ENCODE data around the gene NR1I3.
"Not testable (repeated sequence)": the region's sequence is repeated elsewhere in the genome, so short reads cannot be mapped to it uniquely, and the experiment has no call there.

Gene NR1I3

GRCh38 chr1:161250100-161250499 lies 12.1 kb upstream of the NR1I3 start:
- DNase-seq, result not testable (repeated sequence)

GRCh38 chr1:161244888-161245287 lies 6.9 kb upstream of the NR1I3 start:
- DNase-seq, result no peak

GRCh38 chr1:161242313-161242712 lies 4.3 kb upstream of the NR1I3 start:
- DNase-seq, result no peak

- no peak for DNase-seq
These were observed 3.7 kb upstream of the NR1I3 start for GRCh38 chr1:161241682-161242081.

- DNase-seq, result no peak
These were observed 1.8 kb downstream of the NR1I3 start for GRCh38 chr1:161235957-161236775.

- DNase-seq, result no peak
These were observed 4.9 kb downstream of the NR1I3 start for GRCh38 chr1:161233102-161233501.

GRCh38 chr1:161230762-161231161 lies 7.2 kb downstream of the NR1I3 start:
- DNase-seq, result no peak

- no peak for DNase-seq
These were observed 8.1 kb downstream of the NR1I3 start for GRCh38 chr1:161229896-161230295.

GRCh38 chr1:161228032-161228431 lies 10.0 kb downstream of the NR1I3 start:
- DNase-seq, result no peak

- peak; percentile 91 to 92 for DNase-seq
These were observed 10.7 kb downstream of the NR1I3 start for GRCh38 chr1:161227196-161227871.

GRCh38 chr1:161226759-161227158 lies 11.2 kb downstream of the NR1I3 start:
- DNase-seq, result no peak

GRCh38 chr1:161226320-161226711 lies 11.7 kb downstream of the NR1I3 start:
- DNase-seq, result no peak

- peak; percentile 86 to 89 for DNase-seq
These were observed 12.3 kb downstream of the NR1I3 start, which contains the start of gene TOMM40L for GRCh38 chr1:161225534-161226319. Gene TOMM40L (plus strand): TSS chr1:161226060. CDS start chr1:161226490, 430 bp downstream.

- DNase-seq, result no peak
These were observed 12.8 kb downstream of the NR1I3 start for GRCh38 chr1:161225178-161225533.

- not testable (repeated sequence) for DNase-seq
These were observed 13.3 kb downstream of the NR1I3 start for GRCh38 chr1:161224695-161225087.

- DNase-seq, result no peak
These were observed 14.0 kb downstream of the NR1I3 start for GRCh38 chr1:161223805-161224694.

- DNase-seq, result no peak
These were observed 15.6 kb downstream of the NR1I3 start for GRCh38 chr1:161222175-161223019.

- DNase-seq, result no peak
These were observed 18.0 kb downstream of the NR1I3 start for GRCh38 chr1:161220002-161220401.

- DNase-seq, result no peak
These were observed 18.7 kb downstream of the NR1I3 start for GRCh38 chr1:161219078-161219892.

- DNase-seq, result no peak
These were observed 19.5 kb downstream of the NR1I3 start for GRCh38 chr1:161218301-161219077.

Measured in activated CD4-positive, alpha-beta T cell treated with anti-CD3 and anti-CD28 coated beads for 4 hours (primary cell).